ENCODE measurements around the gene MXRA7.

MXRA7 gene

GRCh38 chr17:76631821-76632565, 78.8 kb downstream of the MXRA7 start:
- in situ Hi-C loops (cut with HindIII; ENCODE audit: low sequenced_read_pairs): no loop called here

GRCh38 chr17:76630151-76630550, 80.6 kb downstream of the MXRA7 start:
- in situ Hi-C loops (cut with HindIII; ENCODE audit: low sequenced_read_pairs): no loop called here

Data from endothelial cell of hepatic sinusoid (primary cell).